Measurements from ENCODE around the gene DNAH8.

DNAH8 gene

GRCh38 chr6:38805692-38806091, 90.6 kb downstream of the DNAH8 start:
- H3K4me3 Mint-ChIP-seq = no peak overlapping the region
- peaks cover 28% of the 10 kb centered on the region for H3K27me3 Mint-ChIP-seq
- no peaks in the 10 kb centered on the region for H3K36me3 Mint-ChIP-seq
- H3K9me3 Mint-ChIP-seq = no peaks in the 10 kb centered on the region
- H3K4me1 Mint-ChIP-seq = no peaks in the 10 kb centered on the region
- H3K27ac Mint-ChIP-seq = no peak overlapping the region
- DNase-seq = no peak
- CTCF ChIA-PET = no interaction called here

- no peak overlapping the region for H3K4me3 Mint-ChIP-seq
- CTCF ChIA-PET = no interaction called here
- no peak for DNase-seq
- no peaks in the 10 kb centered on the region for H3K9me3 Mint-ChIP-seq
- H3K27me3 Mint-ChIP-seq = peaks cover 28% of the 10 kb centered on the region
- no peak overlapping the region for H3K27ac Mint-ChIP-seq
- no peaks in the 10 kb centered on the region for H3K36me3 Mint-ChIP-seq
- no peaks in the 10 kb centered on the region for H3K4me1 Mint-ChIP-seq
These were observed 91.2 kb downstream of the DNAH8 start for GRCh38 chr6:38806271-38806670.

GRCh38 chr6:38806833-38807232, 91.7 kb downstream of the DNAH8 start:
- no peak overlapping the region for H3K4me3 Mint-ChIP-seq
- no peaks in the 10 kb centered on the region for H3K4me1 Mint-ChIP-seq
- no peak overlapping the region for H3K27ac Mint-ChIP-seq
- peaks cover 26% of the 10 kb centered on the region for H3K27me3 Mint-ChIP-seq
- H3K9me3 Mint-ChIP-seq = no peaks in the 10 kb centered on the region
- CTCF ChIA-PET = no interaction called here
- H3K36me3 Mint-ChIP-seq = no peaks in the 10 kb centered on the region
- DNase-seq = no peak

- Mint-ChIP-seq H3K4me3 (no peak overlapping the region), H3K27me3 (peaks cover 29% of the 10 kb centered on the region), H3K27ac (no peak overlapping the region), H3K36me3 (no peaks in the 10 kb centered on the region), H3K9me3 (no peaks in the 10 kb centered on the region), H3K4me1 (no peaks in the 10 kb centered on the region)
- no peak for DNase-seq
- CTCF ChIA-PET = no interaction called here
These were observed 92.9 kb downstream of the DNAH8 start for GRCh38 chr6:38808039-38808438.

- Mint-ChIP-seq H3K27ac (no peak overlapping the region), H3K27me3 (peaks cover 28% of the 10 kb centered on the region)
- CTCF ChIA-PET = no interaction called here
These were observed 98.1 kb downstream of the DNAH8 start for GRCh38 chr6:38813041-38813823.

GRCh38 chr6:38814761-38815160, 99.7 kb downstream of the DNAH8 start:
- Mint-ChIP-seq H3K9me3 (no peaks in the 10 kb centered on the region), H3K4me1 (no peaks in the 10 kb centered on the region), H3K4me3 (no peak overlapping the region), H3K27ac (no peak overlapping the region), H3K27me3 (peaks cover 28% of the 10 kb centered on the region), H3K36me3 (no peaks in the 10 kb centered on the region)
- CTCF ChIA-PET = interaction anchor here (0.7 kb wide), 1 partner anchor 29 kb away, joined by 3 read pairs; no protein-coding TSS in a partner anchor
- DNase-seq = no peak

More at GRCh38 chr6:38813041-38813823, 98.1 kb downstream of the DNAH8 start:
- no peak overlapping the region for H3K4me3 Mint-ChIP-seq
- H3K9me3 Mint-ChIP-seq = no peaks in the 10 kb centered on the region
- no peak for DNase-seq
- no peaks in the 10 kb centered on the region for H3K4me1 Mint-ChIP-seq
- H3K36me3 Mint-ChIP-seq = no peaks in the 10 kb centered on the region

- H3K9me3 Mint-ChIP-seq = no peaks in the 10 kb centered on the region
- no peak overlapping the region for H3K27ac Mint-ChIP-seq
- no peak overlapping the region for H3K4me3 Mint-ChIP-seq
- H3K4me1 Mint-ChIP-seq = no peaks in the 10 kb centered on the region
- peaks cover 28% of the 10 kb centered on the region for H3K27me3 Mint-ChIP-seq
- no peak for DNase-seq
- no peaks in the 10 kb centered on the region for H3K36me3 Mint-ChIP-seq
- CTCF ChIA-PET = no interaction called here
These were observed 100.1 kb downstream of the DNAH8 start for GRCh38 chr6:38815250-38815649.

- DNase-seq = no peak
- Mint-ChIP-seq H3K27me3 (peaks cover 21% of the 10 kb centered on the region), H3K4me1 (no peaks in the 10 kb centered on the region), H3K27ac (no peak overlapping the region), H3K36me3 (no peaks in the 10 kb centered on the region), H3K4me3 (no peak overlapping the region), H3K9me3 (no peaks in the 10 kb centered on the region)
- CTCF ChIA-PET = no interaction called here
These were observed 103.6 kb downstream of the DNAH8 start for GRCh38 chr6:38818691-38819090.

GRCh38 chr6:38822963-38823362, 107.9 kb downstream of the DNAH8 start:
- peaks cover 10% of the 10 kb centered on the region for H3K27me3 Mint-ChIP-seq

GRCh38 chr6:38824243-38824894, 109.3 kb downstream of the DNAH8 start:
- Mint-ChIP-seq H3K4me1 (no peaks in the 10 kb centered on the region), H3K27me3 (peaks cover 10% of the 10 kb centered on the region), H3K4me3 (no peak overlapping the region), H3K27ac (no peak overlapping the region), H3K36me3 (no peaks in the 10 kb centered on the region), H3K9me3 (no peaks in the 10 kb centered on the region)
- DNase-seq = no peak
- CTCF ChIA-PET = interaction anchor here (1.1 kb wide), 1 partner anchor 35 kb away, joined by 3 read pairs; no protein-coding TSS in a partner anchor

More at GRCh38 chr6:38822963-38823362, 107.9 kb downstream of the DNAH8 start:
- no peak for DNase-seq
- Mint-ChIP-seq H3K4me3 (no peak overlapping the region), H3K36me3 (no peaks in the 10 kb centered on the region), H3K9me3 (no peaks in the 10 kb centered on the region), H3K4me1 (no peaks in the 10 kb centered on the region), H3K27ac (no peak overlapping the region)
- CTCF ChIA-PET = no interaction called here

GRCh38 chr6:38827024-38827423, 111.9 kb downstream of the DNAH8 start:
- no peaks in the 10 kb centered on the region for H3K36me3 Mint-ChIP-seq
- H3K9me3 Mint-ChIP-seq = no peaks in the 10 kb centered on the region
- H3K4me3 Mint-ChIP-seq = no peak overlapping the region
- H3K27me3 Mint-ChIP-seq = peaks cover 10% of the 10 kb centered on the region
- H3K27ac Mint-ChIP-seq = no peak overlapping the region
- no peaks in the 10 kb centered on the region for H3K4me1 Mint-ChIP-seq
- DNase-seq = no peak
- CTCF ChIA-PET = no interaction called here

- H3K4me1 Mint-ChIP-seq = no peaks in the 10 kb centered on the region
- no peak overlapping the region for H3K4me3 Mint-ChIP-seq
- DNase-seq = no peak
- H3K9me3 Mint-ChIP-seq = no peaks in the 10 kb centered on the region
- H3K27me3 Mint-ChIP-seq = peaks cover 11% of the 10 kb centered on the region
- no peaks in the 10 kb centered on the region for H3K36me3 Mint-ChIP-seq
- no peak overlapping the region for H3K27ac Mint-ChIP-seq
- CTCF ChIA-PET = no interaction called here
These were observed 116.8 kb downstream of the DNAH8 start for GRCh38 chr6:38831865-38832264.

- peaks cover 10% of the 10 kb centered on the region for H3K27me3 Mint-ChIP-seq
- no peak overlapping the region for H3K4me3 Mint-ChIP-seq
- no peaks in the 10 kb centered on the region for H3K36me3 Mint-ChIP-seq
- no peak overlapping the region for H3K27ac Mint-ChIP-seq
- no peaks in the 10 kb centered on the region for H3K9me3 Mint-ChIP-seq
- no peak for DNase-seq
- H3K4me1 Mint-ChIP-seq = no peaks in the 10 kb centered on the region
- CTCF ChIA-PET = no interaction called here
These were observed 118.2 kb downstream of the DNAH8 start for GRCh38 chr6:38833320-38833719.

GRCh38 chr6:38836585-38836984, 121.5 kb downstream of the DNAH8 start:
- H3K36me3 Mint-ChIP-seq = no peaks in the 10 kb centered on the region
- H3K4me1 Mint-ChIP-seq = no peaks in the 10 kb centered on the region

GRCh38 chr6:38837101-38837500, 122.0 kb downstream of the DNAH8 start:
- Mint-ChIP-seq H3K9me3 (no peaks in the 10 kb centered on the region), H3K27me3 (peaks cover 12% of the 10 kb centered on the region), H3K4me3 (no peak overlapping the region), H3K36me3 (no peaks in the 10 kb centered on the region), H3K27ac (no peak overlapping the region), H3K4me1 (no peaks in the 10 kb centered on the region)
- DNase-seq = no peak
- CTCF ChIA-PET = interaction anchor here (1.1 kb wide), 1 partner anchor 35 kb away, joined by 4 read pairs; no protein-coding TSS in a partner anchor

More at GRCh38 chr6:38836585-38836984, 121.5 kb downstream of the DNAH8 start:
- no peak overlapping the region for H3K4me3 Mint-ChIP-seq
- no peak for DNase-seq
- CTCF ChIA-PET = no interaction called here
- no peak overlapping the region for H3K27ac Mint-ChIP-seq
- H3K9me3 Mint-ChIP-seq = no peaks in the 10 kb centered on the region
- H3K27me3 Mint-ChIP-seq = peaks cover 12% of the 10 kb centered on the region

All from activated naive CD4-positive, alpha-beta T cell treated with anti-CD3 and anti-CD28 coated beads, Interleukin-2, amount 10 ng/mL, durations not matched to agents 7 days and 5 days (primary cell).